ENCODE results near the gene AMPD3. TPM values are rescaled to one million over a fixed set of nuclear protein-coding genes. Genes with fewer than 3 reads are reported as not detected.

Gene AMPD3
- polyA plus RNA-seq, 1 donor from 2014 or later: not detected

- Histone ChIP-seq H3K36me3 (ENCODE audit: insufficient read depth, low read length) (no peaks in the 10 kb centered on the region), H3K9ac (ENCODE audit: low read length) (no peak overlapping the region), H4K20me1 (ENCODE audit: insufficient read depth) (no peaks in the 10 kb centered on the region), H3F3A (ENCODE audit: insufficient read depth, low read length, poor library complexity, severe bottlenecking) (no peaks in the 10 kb centered on the region), H3K4me2 (ENCODE audit: low read length) (no peak overlapping the region), H3K27ac (ENCODE audit: low read length) (peak overlapping the region; percentile 64), H3K9me3 (ENCODE audit: low read length) (no peaks in the 10 kb centered on the region), H2AFZ (ENCODE audit: low read depth, low read length) (no peak overlapping the region), H3K27me3 (ENCODE audit: insufficient read depth, low read depth, low read length) (no peaks in the 10 kb centered on the region), H3K4me3 (ENCODE audit: low read length) (no peak overlapping the region), H3K79me2 (replicated peaks; ENCODE audit: insufficient read depth, low read length) (no peaks in the 10 kb centered on the region), H3K9me2 (ENCODE audit: insufficient read depth, low read length) (no peaks in the 10 kb centered on the region)
- TF ChIP-seq POLR2AphosphoS5 (IDR thresholded peaks at IDR 0.05): no peak
- TF ChIP-seq MXI1 (conservative IDR thresholded peaks at IDR 0.05; ENCODE audit: poor library complexity, severe bottlenecking): no peak
These were observed 26.6 kb upstream of the AMPD3 start for GRCh38 chr11:10428453-10428852.

DNA sequence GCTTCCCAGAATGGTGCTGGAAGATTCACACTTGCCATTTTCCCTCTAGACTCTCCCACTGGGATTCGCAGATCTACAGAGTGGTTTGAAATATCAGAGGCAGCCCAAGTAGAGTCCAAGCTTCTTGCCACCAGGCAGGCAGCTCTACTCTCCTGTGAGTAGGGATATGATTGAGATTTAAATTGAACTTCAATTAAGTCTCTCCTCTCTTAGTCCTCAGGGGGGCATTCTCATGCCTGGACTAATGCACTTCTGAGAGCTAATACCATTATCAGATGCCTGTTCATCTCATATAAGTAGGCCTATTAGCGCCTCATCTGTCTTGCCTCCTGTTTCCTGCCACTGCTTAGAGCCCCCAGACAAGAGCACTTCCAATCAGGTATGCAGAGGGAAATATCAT is 25.5 kb upstream of the AMPD3 start:
- Histone ChIP-seq H3K4me2 (ENCODE audit: low read length) (no peak overlapping the region), H3K4me3 (ENCODE audit: low read length) (peak overlapping the region; percentile 17), H3K9ac (ENCODE audit: low read length) (no peak overlapping the region), H3K36me3 (ENCODE audit: insufficient read depth, low read length) (no peaks in the 10 kb centered on the region), H4K20me1 (ENCODE audit: insufficient read depth) (no peaks in the 10 kb centered on the region), H3K27ac (ENCODE audit: low read length) (peak overlapping the region; percentile 64), H2AFZ (ENCODE audit: low read depth, low read length) (no peak overlapping the region), H3K27me3 (ENCODE audit: insufficient read depth, low read depth, low read length) (no peaks in the 10 kb centered on the region), H3K79me2 (replicated peaks; ENCODE audit: insufficient read depth, low read length) (no peaks in the 10 kb centered on the region), H3K9me3 (ENCODE audit: low read length) (no peaks in the 10 kb centered on the region), H3F3A (ENCODE audit: insufficient read depth, low read length, poor library complexity, severe bottlenecking) (no peaks in the 10 kb centered on the region), H3K9me2 (ENCODE audit: insufficient read depth, low read length) (no peaks in the 10 kb centered on the region)
- TF ChIP-seq POLR2AphosphoS5 (IDR thresholded peaks at IDR 0.05): peak; percentile 81
- no peak for TF ChIP-seq EZH2 (IDR thresholded peaks at IDR 0.05; ENCODE audit: borderline replicate concordance, insufficient read depth, low read length, poor library complexity, severe bottlenecking)
- TF ChIP-seq TAF1 (IDR thresholded peaks at IDR 0.05; ENCODE audit: low read depth): no peak
- TF ChIP-seq, protein P1, sequence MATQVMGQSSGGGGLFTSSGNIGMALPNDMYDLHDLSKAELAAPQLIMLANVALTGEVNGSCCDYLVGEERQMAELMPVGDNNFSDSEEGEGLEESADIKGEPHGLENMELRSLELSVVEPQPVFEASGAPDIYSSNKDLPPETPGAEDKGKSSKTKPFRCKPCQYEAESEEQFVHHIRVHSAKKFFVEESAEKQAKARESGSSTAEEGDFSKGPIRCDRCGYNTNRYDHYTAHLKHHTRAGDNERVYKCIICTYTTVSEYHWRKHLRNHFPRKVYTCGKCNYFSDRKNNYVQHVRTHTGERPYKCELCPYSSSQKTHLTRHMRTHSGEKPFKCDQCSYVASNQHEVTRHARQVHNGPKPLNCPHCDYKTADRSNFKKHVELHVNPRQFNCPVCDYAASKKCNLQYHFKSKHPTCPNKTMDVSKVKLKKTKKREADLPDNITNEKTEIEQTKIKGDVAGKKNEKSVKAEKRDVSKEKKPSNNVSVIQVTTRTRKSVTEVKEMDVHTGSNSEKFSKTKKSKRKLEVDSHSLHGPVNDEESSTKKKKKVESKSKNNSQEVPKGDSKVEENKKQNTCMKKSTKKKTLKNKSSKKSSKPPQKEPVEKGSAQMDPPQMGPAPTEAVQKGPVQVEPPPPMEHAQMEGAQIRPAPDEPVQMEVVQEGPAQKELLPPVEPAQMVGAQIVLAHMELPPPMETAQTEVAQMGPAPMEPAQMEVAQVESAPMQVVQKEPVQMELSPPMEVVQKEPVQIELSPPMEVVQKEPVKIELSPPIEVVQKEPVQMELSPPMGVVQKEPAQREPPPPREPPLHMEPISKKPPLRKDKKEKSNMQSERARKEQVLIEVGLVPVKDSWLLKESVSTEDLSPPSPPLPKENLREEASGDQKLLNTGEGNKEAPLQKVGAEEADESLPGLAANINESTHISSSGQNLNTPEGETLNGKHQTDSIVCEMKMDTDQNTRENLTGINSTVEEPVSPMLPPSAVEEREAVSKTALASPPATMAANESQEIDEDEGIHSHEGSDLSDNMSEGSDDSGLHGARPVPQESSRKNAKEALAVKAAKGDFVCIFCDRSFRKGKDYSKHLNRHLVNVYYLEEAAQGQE (IDR thresholded peaks at IDR 0.05; ENCODE audit: borderline replicate concordance): peak; percentile 68
- peak; percentile 67 for TF ChIP-seq EP300 (conservative IDR thresholded peaks at IDR 0.05; ENCODE audit: poor library complexity, severe bottlenecking)
- no peak for TF ChIP-seq RAD21 (conservative IDR thresholded peaks at IDR 0.05)
- peak; percentile 17 for TF ChIP-seq CTCF (IDR thresholded peaks at IDR 0.05; ENCODE audit: poor library complexity, severe bottlenecking)
- no peak for TF ChIP-seq MXI1 (conservative IDR thresholded peaks at IDR 0.05; ENCODE audit: poor library complexity, severe bottlenecking)
- TF ChIP-seq SMC3 (conservative IDR thresholded peaks at IDR 0.05; ENCODE audit: poor library complexity): no peak

DNA sequence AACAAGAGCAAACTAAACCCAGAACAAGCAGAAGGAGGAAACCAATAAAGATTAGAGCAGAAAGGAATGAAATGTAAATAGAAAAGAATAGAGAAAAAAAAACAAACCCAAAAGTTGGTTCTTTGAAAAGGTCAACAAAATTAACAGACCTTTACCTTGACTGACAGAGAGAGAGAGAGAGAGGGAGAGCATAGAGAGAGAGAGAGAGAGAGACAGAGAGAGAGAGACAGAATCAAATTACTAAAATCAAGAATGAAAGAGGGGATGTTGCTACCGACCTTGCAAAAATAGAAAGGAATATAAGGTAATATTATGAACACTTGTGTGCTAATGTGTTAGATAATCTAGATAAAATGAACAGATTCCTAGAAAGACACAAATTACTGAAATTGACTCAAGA is 22.6 kb upstream of the AMPD3 start:
- no peak overlapping the region for H3K4me2 ChIP-seq (ENCODE audit: low read length)
- H3K27me3 ChIP-seq (ENCODE audit: insufficient read depth, low read depth, low read length): no peaks in the 10 kb centered on the region
- no peak overlapping the region for H3K9ac ChIP-seq (ENCODE audit: low read length)
- no peaks in the 10 kb centered on the region for H3F3A ChIP-seq (ENCODE audit: insufficient read depth, low read length, poor library complexity, severe bottlenecking)
- no peaks in the 10 kb centered on the region for H3K36me3 ChIP-seq (ENCODE audit: insufficient read depth, low read length)
- no peaks in the 10 kb centered on the region for H4K20me1 ChIP-seq (ENCODE audit: insufficient read depth)
- no peak overlapping the region for H3K27ac ChIP-seq (ENCODE audit: low read length)
- H3K4me3 ChIP-seq (ENCODE audit: low read length): no peak overlapping the region
- H3K79me2 ChIP-seq (replicated peaks; ENCODE audit: insufficient read depth, low read length): no peaks in the 10 kb centered on the region
- H3K9me3 ChIP-seq (ENCODE audit: low read length): no peaks in the 10 kb centered on the region
- TF ChIP-seq RAD21 (conservative IDR thresholded peaks at IDR 0.05): no peak
- no peak overlapping the region for H2AFZ ChIP-seq (ENCODE audit: low read depth, low read length)
- H3K9me2 ChIP-seq (ENCODE audit: insufficient read depth, low read length): no peaks in the 10 kb centered on the region

All from neural cell (in vitro differentiated cells).